DOHH2 (cell line): Measurements from ENCODE around the gene OR8D2.

Source experiments
- H3F3A ChIP-seq: fragments of 200-600 bp; sonication (generic), shearing (Covaris generic); 2 replicates; pipeline ENCODE4 v1.6.0; 2016; ENCODE audit warnings: antibody characterized with exemption, mild to moderate bottlenecking; ENCODE audit not compliant: control insufficient read depth, insufficient read depth
- H3K27ac ChIP-seq: fragments of 200-600 bp; sonication (generic); 2 replicates; pipeline ENCODE4 v1.5.1; 2014; ENCODE audit warnings: low read depth, mild to moderate bottlenecking, low read length, moderate library complexity
- H3K27me3 ChIP-seq: fragments of 200-600 bp; sonication (generic); 2 replicates; pipeline ENCODE4 v1.6.1; 2014; ENCODE audit warnings: mild to moderate bottlenecking, low read length, mixed read lengths; ENCODE audit not compliant: control insufficient read depth
- H3K36me3 ChIP-seq: fragments of 200-600 bp; sonication (generic); 2 replicates; pipeline ENCODE4 v1.6.1; 2014; ENCODE audit warnings: mild to moderate bottlenecking, low read length, moderate library complexity, mixed read lengths; ENCODE audit not compliant: control insufficient read depth
- H3K4me1 ChIP-seq: fragments of 200-600 bp; sonication (generic); 2 replicates; pipeline ENCODE4 v1.6.1; 2014; ENCODE audit warnings: mild to moderate bottlenecking, low read length, mixed read lengths; ENCODE audit not compliant: control insufficient read depth
- H3K4me2 ChIP-seq: fragments of 200-600 bp; sonication (generic); 2 replicates; pipeline ENCODE4 v1.6.0; 2014; ENCODE audit warnings: mild to moderate bottlenecking, low read length, moderate library complexity
- H3K4me3 ChIP-seq: fragments of 200-600 bp; sonication (generic); 2 replicates; pipeline ENCODE4 v1.5.1; 2014; ENCODE audit warnings: mild to moderate bottlenecking, low read length, mixed read lengths
- H3K79me2 ChIP-seq: fragments of 200-600 bp; sonication (generic); 2 replicates; pipeline ENCODE4 v1.6.1; 2014; ENCODE audit warnings: mild to moderate bottlenecking, low read length, mixed read lengths; ENCODE audit not compliant: control insufficient read depth
- H3K9me2 ChIP-seq: fragments of 200-600 bp; sonication (generic); replicated peaks from 2 replicates; pipeline ENCODE4 v1.6.1; 2014; ENCODE audit warnings: mild to moderate bottlenecking, low read length, mixed read lengths; ENCODE audit not compliant: control insufficient read depth
- H3K9me3 ChIP-seq: fragments of 200-600 bp; sonication (generic); 2 replicates; pipeline ENCODE4 v1.6.1; 2014; ENCODE audit warnings: antibody characterized with exemption, low read length, mixed read lengths; ENCODE audit not compliant: control insufficient read depth, insufficient read depth
- H4K20me1 ChIP-seq: fragments of 200-600 bp; sonication (generic); 2 replicates; pipeline ENCODE4 v1.6.0; 2014; ENCODE audit warnings: low read depth, mild to moderate bottlenecking, antibody characterized with exemption, low read length, moderate library complexity; ENCODE audit not compliant: control insufficient read depth, insufficient read depth
- EZH2phosphoT487 ChIP-seq: fragments of 200-600 bp; sonication (generic); IDR thresholded peaks from 2 replicates; pipeline ENCODE4 v1.6.1; 2017; ENCODE audit warnings: borderline replicate concordance, mild to moderate bottlenecking, antibody characterized with exemption, low read length, moderate library complexity, mixed read lengths
- TF ChIP-seq, protein P1 (sequence below): fragments of 200-600 bp; sonication (generic); IDR thresholded peaks from one replicate; pipeline ENCODE4 v1.5.1; 2014; ENCODE audit warnings: antibody characterized with exemption, mild to moderate bottlenecking, low read depth, low read length; ENCODE audit not compliant: poor library complexity, severe bottlenecking

The OR8D2 gene

DNA sequence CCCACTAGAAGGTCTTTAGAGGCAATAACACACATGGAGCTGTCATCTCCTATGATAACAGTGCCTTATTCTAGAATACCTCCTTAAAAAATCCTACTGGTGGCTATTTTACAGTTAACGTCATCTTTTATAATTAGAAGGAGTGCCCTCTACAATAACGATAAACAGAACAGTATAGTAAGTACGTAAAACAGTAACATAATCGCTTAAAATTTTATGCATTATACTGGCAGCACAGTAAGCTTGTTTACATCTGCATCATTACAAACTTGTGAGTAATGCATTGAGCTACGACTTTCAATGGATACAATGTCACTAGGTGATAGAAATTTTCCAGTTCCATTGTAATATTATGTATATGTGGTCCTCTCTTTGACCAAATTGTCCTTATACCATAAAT is 24.3 kb upstream of the OR8D2 start:
- Histone ChIP-seq H3K36me3 (no peaks in the 10 kb centered on the region), H3K9me3 (no peaks in the 10 kb centered on the region), H3K9me2 (no peaks in the 10 kb centered on the region), H4K20me1 (no peaks in the 10 kb centered on the region), H3K4me2 (no peak overlapping the region), H3K27ac (no peak overlapping the region), H3K27me3 (no peaks in the 10 kb centered on the region), H3F3A (no peaks in the 10 kb centered on the region), H3K4me1 (no peaks in the 10 kb centered on the region), H3K4me3 (no peak overlapping the region), H3K79me2 (no peaks in the 10 kb centered on the region)
- TF ChIP-seq EZH2phosphoT487: no peak
- TF ChIP-seq, protein P1, sequence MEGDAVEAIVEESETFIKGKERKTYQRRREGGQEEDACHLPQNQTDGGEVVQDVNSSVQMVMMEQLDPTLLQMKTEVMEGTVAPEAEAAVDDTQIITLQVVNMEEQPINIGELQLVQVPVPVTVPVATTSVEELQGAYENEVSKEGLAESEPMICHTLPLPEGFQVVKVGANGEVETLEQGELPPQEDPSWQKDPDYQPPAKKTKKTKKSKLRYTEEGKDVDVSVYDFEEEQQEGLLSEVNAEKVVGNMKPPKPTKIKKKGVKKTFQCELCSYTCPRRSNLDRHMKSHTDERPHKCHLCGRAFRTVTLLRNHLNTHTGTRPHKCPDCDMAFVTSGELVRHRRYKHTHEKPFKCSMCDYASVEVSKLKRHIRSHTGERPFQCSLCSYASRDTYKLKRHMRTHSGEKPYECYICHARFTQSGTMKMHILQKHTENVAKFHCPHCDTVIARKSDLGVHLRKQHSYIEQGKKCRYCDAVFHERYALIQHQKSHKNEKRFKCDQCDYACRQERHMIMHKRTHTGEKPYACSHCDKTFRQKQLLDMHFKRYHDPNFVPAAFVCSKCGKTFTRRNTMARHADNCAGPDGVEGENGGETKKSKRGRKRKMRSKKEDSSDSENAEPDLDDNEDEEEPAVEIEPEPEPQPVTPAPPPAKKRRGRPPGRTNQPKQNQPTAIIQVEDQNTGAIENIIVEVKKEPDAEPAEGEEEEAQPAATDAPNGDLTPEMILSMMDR: no peak

DNA sequence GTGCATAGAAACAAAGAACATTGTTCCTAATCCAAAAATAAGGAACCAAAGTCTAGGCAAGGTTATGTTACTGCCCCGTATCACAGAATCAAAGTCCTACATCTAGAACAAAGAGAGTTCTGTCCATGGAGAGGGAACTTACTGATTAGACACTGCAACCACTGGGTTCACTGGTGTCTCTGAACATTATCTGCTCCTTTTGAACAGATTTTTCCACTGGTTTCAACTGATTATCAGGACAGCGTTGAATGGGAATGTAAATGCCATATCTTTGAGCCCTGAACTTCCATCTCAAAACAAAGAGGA is 20.1 kb upstream of the OR8D2 start:
- H3K9me2 ChIP-seq: no peaks in the 10 kb centered on the region
- no peaks in the 10 kb centered on the region for H3K9me3 ChIP-seq
- H3F3A ChIP-seq: no peaks in the 10 kb centered on the region
- H3K36me3 ChIP-seq: no peaks in the 10 kb centered on the region
- no peaks in the 10 kb centered on the region for H4K20me1 ChIP-seq
- no peaks in the 10 kb centered on the region for H3K79me2 ChIP-seq
- H3K4me3 ChIP-seq: no peak overlapping the region
- H3K4me2 ChIP-seq: no peak overlapping the region
- H3K27ac ChIP-seq: no peak overlapping the region
- no peaks in the 10 kb centered on the region for H3K4me1 ChIP-seq
- H3K27me3 ChIP-seq: peaks cover 4% of the 10 kb centered on the region; the same call in 1 of the 2 replicates
- TF ChIP-seq, protein P1: no peak
- no peak for TF ChIP-seq EZH2phosphoT487

DNA sequence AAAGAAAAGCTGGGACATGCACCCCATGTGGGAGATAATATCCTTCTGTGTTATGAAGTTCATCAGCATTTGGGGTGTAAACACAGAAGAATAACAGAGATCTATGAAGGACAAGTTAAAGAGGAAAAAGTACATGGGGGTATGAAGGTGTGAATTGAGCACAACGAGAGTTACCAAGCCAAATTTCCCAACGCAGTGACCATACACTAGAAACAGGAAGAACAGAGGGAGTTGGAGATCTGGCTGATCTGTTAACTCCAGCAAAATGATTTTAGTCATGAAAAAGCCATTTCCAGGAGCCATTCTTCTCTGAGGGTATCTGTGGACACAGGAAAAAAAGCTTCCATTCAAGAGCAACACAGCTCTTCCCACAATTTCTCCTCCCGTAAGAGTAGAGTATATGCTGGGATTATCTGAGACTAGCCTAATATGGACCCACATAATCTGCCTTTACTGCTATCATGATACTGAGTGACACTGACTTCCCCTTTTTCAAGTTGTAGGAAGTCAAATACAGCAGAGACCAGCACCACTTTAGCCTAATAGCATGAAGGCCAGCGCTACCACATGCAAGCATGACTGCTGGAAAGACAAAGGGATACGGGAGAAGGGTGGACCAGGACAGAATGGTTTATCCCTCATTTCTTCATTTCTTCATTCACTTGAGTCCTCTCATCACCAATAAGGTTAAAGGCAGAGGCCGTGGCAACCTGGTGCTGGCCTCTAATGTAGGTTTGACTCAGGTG is 19.6 kb upstream of the OR8D2 start:
- Histone ChIP-seq H3K4me1 (no peaks in the 10 kb centered on the region), H3K27me3 (peaks cover 4% of the 10 kb centered on the region; the same call in 1 of the 2 replicates), H3K4me2 (no peak overlapping the region), H3F3A (no peaks in the 10 kb centered on the region), H3K79me2 (no peaks in the 10 kb centered on the region), H3K9me3 (no peaks in the 10 kb centered on the region), H3K27ac (no peak overlapping the region), H3K36me3 (no peaks in the 10 kb centered on the region), H4K20me1 (no peaks in the 10 kb centered on the region), H3K4me3 (no peak overlapping the region), H3K9me2 (no peaks in the 10 kb centered on the region)
- TF ChIP-seq, protein P1: no peak
- no peak for TF ChIP-seq EZH2phosphoT487
